HG03520 (cell line): ENCODE measurements around the gene SLC13A4.
"Not testable (repeated sequence)": the region's sequence is repeated elsewhere in the genome, so short reads cannot be mapped to it uniquely, and the experiment has no call there.

Experiments
- ATAC-seq: cut with Tn5 transposase; IDR thresholded peaks from one replicate; pipeline ENCODE4 v1.9.1; 2021; ENCODE audit warnings: mild to moderate bottlenecking, moderate library complexity; ENCODE audit not compliant: unreplicated experiment

The SLC13A4 gene

GRCh38 chr7:135704698-135705097, 23.3 kb downstream of the SLC13A4 start:
- no peak for ATAC-seq

GRCh38 chr7:135704074-135704473, 23.9 kb downstream of the SLC13A4 start:
- ATAC-seq: no peak

DNA sequence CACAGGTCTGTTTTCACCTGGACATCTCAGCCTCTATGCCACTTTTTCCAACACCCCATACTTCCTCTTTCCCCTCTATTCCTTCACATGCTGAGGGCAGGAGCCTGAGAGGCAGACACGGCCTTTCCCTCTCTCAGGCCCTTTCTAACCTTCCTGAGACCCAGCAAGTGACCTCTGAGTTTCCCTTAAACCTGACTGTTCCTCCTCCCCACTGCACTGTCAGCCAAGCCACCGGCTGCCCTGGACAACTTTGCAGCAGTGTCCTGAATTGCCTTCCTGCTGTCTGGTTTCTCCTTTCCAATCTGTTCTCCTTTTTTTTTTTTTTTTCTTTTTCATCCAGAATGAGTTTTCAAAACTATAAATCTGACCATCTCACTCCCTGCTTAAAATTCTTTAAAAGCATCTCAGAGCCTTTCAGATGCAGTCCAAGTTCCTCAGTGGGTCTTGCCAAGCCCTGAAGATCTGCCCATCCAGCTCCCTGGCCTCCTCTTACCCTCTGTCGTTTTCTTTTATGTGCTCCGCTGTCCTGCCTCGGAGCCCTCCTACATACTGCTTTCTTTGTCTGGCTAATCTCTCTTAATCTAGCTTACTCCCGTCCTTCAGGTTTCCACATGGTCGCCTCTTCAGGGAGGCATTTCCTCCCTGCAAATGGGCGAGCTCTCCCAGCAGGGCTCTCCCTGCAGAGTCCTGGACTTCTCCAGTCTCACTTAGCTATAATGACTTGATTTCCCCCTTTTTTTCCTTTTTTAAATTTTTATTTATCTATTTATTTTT, 30.5 kb downstream of the SLC13A4 start:
- ATAC-seq: no peak

- ATAC-seq: no peak
Observed at GRCh38 chr7:135693558-135693957, 34.4 kb downstream of the SLC13A4 start.

DNA sequence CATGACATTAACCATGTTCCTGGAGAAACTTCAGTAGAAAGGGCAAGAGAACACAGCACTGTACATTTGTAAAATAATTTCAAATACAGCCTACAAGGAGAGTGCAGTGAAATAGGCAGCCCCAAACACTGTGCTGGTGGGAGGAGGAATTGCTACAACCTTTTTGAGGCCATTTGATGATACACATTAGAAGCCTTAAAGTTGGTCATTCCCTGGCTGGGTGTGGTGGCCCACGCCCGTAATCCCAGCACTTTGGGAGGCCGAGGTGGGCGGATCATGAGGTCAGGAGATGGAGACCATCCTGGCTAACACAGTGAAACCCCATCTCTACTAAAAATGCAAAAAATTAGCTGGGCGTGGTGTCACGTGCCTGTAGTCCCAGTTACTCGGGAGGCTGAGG, 35.4 kb downstream of the SLC13A4 start:
- not testable (repeated sequence) for ATAC-seq

GRCh38 chr7:135692055-135692454, 35.9 kb downstream of the SLC13A4 start:
- ATAC-seq: no peak

GRCh38 chr7:135690566-135690965, 37.4 kb downstream of the SLC13A4 start:
- ATAC-seq: no peak

GRCh38 chr7:135687466-135687865, 40.5 kb downstream of the SLC13A4 start:
- no peak for ATAC-seq

DNA sequence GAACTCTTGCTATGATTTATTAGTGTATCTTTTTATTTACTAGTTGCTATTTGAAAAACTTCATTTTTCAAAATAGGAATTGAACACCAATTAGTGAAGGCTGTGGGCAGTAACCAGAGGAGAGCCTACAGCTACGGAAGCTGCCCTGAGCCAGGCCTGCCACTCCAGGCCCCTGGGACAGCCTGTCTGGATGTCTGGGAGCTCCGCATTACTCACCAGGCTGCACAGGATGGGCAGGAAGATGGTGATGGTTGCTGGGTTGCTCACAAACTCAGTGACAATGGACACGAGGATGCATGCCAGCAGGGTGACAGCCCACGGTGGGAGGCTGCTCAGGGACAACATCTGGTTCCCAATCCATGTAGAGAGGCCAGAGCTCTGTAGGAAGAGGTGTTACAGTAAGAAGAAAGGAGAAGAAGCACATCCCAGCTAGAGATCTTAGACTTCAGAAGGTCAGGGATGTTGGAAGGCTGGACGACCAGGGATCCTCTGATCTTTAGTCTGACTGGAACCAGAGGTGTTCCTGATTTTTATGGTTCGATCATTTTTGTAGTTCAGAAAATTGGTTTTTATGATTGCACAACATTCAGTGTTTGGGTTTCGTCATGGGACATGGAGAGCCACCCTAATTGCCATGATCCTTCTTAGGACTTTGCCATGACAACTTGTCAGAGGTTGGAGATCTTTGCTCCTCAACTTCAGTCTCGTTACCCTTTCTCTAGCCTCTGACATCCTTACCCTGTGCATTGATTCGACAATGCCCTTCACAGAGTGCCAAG, 42.5 kb downstream of the SLC13A4 start:
- ATAC-seq: no peak

GRCh38 chr7:135684699-135685098, 43.3 kb downstream of the SLC13A4 start:
- no peak for ATAC-seq

GRCh38 chr7:135684136-135684535, 43.9 kb downstream of the SLC13A4 start:
- ATAC-seq: no peak

DNA sequence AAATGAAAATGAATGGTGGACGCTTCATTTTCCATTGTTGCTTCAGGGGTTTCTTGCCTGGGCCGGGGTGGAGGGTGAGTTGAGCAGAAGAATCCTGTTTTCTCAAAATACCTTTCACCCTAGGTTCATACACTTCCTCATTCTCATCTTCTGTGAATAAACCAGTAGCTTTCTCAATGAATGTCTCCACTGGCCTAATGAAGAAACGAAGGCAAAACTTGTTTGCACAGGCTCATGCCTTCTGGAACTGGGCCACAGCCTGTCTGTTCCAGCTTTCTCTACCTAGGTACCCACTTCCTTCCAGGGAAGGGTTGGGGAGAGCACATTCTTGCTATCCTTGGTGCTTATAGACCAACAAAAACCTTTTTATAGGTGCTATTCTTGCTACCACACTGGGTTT, 44.4 kb downstream of the SLC13A4 start:
- ATAC-seq: no peak

DNA sequence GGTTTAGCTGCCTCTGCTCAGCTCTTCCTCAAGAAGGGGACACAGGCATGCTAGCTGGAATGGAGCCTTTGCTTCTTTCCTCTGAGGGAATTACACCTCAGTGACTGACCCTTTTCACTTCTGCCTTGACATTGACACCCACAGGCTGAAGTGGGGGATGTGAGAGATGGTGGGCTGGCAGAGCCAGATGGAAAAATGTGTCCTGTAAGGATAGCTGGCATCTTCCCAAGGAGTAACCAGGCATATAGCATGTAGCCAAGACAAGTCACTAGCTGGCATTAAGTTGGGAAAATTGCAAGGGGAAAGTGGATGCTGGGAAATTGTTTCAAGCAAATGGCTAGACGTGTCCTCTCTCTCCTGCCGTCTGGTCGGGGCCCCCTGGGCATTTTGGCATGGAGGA, 45.8 kb downstream of the SLC13A4 start:
- ATAC-seq: no peak

GRCh38 chr7:135681762-135682161, 46.2 kb downstream of the SLC13A4 start:
- ATAC-seq: no peak

GRCh38 chr7:135678612-135679575, 49.1 kb downstream of the SLC13A4 start:
- no peak for ATAC-seq

DNA sequence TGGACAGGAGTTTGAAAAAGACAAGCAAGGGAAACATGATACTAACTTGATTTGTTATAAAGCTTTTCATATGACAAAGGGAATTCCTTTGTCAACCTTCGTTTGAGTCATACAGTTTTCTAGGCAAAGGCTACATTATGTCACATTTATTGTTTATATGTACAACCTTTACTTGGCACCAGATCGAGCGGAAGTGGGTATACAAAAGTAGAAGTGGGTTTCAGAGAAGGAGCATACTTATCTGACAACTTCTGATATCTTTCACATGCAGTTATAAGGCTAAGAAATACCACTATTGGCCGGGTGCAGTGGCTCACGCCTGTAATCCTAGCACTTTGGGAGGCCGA, 54.7 kb downstream of the SLC13A4 start:
- no peak for ATAC-seq

GRCh38 chr7:135672560-135673359, 55.2 kb downstream of the SLC13A4 start:
- ATAC-seq: peak; percentile 89

DNA sequence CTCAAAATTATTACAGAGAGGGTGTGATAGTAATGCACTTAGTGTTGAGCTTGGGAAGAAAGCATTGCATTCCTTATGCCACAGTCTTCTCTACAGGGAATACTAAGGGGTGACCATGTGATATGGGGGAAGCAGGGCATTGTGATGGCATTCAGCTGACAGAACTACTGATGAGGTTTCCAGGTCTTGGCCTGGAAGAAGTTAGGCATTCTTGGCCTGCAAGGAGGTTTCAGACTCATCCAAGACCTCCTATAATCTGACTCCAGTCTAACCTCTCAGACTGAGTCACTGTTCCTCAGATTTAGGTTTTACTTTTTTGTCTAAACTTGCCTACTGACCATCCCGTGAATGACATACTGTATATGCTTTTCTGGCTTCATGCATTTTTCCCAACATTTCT, 57.8 kb downstream of the SLC13A4 start:
- ATAC-seq: no peak

DNA sequence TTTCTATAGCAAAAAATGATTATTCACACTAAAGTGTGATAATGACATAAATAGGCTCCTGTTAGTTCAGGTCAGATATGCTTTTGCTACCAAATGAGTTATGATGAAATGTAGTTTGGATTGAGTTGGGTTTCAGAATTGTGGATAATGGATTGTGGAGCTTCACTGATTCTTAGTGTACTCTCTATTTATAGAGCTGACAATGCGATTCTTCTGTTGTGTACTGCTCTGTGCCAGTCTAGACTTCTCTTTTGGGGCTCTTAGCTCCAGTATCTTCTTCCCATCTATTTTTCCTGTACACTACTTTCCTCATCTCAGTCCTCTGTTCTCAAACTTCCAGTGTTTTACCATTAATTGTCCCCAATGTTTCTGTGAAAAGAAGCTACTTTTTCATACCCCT, 58.2 kb downstream of the SLC13A4 start:
- no peak for ATAC-seq

- not testable (repeated sequence) for ATAC-seq
Observed at GRCh38 chr7:135668852-135669395, 59.1 kb downstream of the SLC13A4 start.
